Activated CD8-positive, alpha-beta memory T cell treated with anti-CD3 and anti-CD28 coated beads for 36 hours (primary cell): ENCODE data around the gene MAML3. TPM values are rescaled to one million over a fixed set of nuclear protein-coding genes. Genes with fewer than 3 reads are reported as not detected.

ENCODE experiments used
- CTCF ChIA-PET: fragments of 350-600 bp; sonication (Branson Sonifier 250); formaldehyde crosslinking; loops from one replicate; lab custom pipeline; 2021; ENCODE audit warnings: antibody characterized with exemption; lab: Charles Lee
- POLR2A ChIA-PET: fragments of 350-600 bp; sonication (Branson Sonifier 250); formaldehyde crosslinking; loops from one replicate; lab custom pipeline; 2021; ENCODE audit warnings: antibody characterized with exemption; lab: Charles Lee
- total RNA-seq, 2 experiments: library from RNA; stranded (reverse); gene quantifications; one replicate each; pipeline ENCODE4 v1.2.3, GENCODE V29; 2021

MAML3 gene
- under 1 TPM; 0.65 to 0.73 TPM for total RNA-seq

DNA sequence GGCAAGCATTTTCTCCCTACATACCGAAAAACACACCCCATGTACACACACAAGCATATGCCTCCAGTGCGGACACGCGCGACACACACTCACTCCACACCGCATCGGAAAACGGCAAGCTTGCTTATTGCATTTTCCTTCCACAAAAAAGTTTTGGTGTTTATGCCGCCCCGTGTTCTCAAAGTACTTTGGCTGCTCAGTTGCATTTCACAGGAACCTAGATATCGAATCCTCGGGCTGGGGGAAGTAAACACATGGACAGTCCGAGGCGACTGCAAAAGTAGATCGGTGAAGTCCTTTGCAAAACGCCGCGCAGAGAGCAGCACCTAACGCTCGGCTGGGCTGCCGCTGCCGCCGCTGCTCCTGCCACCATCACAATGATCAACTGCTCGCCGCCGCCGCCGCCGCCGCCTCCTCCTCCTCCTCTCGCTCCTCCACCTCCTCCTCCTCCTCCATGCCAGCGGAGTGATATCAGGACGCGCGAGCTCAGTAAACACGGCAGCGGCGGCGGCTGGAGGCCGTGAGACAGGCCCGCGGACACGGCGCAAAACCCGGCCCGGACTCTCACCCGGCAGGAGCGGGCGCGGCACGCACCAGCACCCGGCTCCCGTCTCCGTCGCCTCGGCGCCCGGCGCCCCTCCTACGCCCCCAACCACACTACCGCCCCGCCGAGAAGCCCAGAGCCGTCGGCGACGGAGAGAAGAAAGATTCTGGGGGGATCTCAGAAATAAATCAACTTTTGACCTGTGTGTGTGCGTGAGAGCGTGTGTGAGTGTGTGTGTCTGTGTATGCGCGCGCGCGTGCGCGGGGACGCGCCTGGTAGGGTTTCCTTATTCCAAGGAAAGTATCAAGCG lies at the start of gene MAML3:
MAML3 (minus strand) TSS at position 467 of the 854 bp plus-strand sequence. CDS start 857 bp downstream, outside the sequence.
- POLR2A ChIA-PET, result interaction anchor here (0.6 kb wide), 1 partner anchor 58 kb away, joined by 3 read pairs; no protein-coding TSS in a partner anchor
- CTCF ChIA-PET, result interaction anchor here (1.2 kb wide), 1 partner anchor 94 kb away, joined by 3 read pairs; no protein-coding TSS in a partner anchor

DNA sequence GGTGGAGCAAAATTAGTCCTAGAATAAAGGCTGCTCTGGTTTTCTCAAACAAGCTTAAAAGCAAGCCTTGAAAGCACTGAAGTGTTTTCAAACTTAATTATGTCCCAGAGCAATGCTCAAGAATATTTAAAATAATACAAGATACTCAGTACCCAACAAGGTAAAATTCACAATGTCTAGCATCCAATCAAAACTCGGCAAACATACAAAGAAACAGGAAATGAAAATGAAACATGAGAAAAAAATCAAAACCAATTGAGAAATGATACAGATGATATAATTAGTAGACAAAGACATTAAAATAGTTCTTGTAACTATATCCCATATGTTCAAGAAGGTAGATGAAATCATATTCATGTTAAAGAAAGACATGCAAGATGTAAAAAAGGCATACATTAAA lies 45.0 kb upstream of the MAML3 start:
- POLR2A ChIA-PET, result no interaction called here
- CTCF ChIA-PET, result no interaction called here

DNA sequence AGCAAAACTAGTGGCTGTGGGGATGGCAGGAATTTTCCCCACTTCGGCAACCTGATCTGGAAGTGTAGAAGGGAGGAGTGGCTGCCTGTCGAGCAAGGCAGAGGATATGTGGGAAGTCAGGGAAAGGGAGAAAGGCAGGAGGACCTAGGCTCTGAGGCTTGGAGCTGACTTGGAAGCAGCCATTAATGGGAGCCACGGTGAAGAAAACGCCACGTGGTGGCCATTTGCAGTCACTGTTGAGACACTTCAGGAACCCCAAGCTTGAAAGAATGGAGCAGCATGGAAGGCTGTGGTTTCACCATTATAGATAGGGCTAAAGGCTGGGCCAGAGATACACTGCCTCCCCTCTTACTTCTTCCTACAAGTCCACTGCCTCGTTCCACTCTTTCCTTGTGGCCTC lies 41.8 kb upstream of the MAML3 start:
- ChIA-PET CTCF (no interaction called here), POLR2A (no interaction called here)

DNA sequence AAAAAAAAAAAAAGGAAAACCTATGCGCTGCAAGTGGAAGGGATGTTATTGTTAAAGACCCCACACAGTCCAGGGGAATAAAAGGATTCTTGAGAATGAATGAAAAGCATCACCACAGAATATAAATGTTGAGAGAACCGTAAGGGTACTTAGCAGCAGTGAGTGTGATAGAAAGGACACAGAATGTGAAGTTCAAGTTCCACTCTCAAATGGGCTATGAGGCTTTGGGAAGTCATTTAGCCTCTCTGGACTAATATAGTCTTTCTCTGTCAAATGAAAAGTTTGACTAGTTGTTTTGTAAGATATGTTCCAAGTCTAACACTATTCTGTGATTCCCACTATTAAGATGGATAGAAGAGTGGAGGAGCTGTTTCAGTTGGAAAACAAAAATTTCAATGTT lies 35.8 kb upstream of the MAML3 start:
- ChIA-PET CTCF (no interaction called here), POLR2A (no interaction called here)

DNA sequence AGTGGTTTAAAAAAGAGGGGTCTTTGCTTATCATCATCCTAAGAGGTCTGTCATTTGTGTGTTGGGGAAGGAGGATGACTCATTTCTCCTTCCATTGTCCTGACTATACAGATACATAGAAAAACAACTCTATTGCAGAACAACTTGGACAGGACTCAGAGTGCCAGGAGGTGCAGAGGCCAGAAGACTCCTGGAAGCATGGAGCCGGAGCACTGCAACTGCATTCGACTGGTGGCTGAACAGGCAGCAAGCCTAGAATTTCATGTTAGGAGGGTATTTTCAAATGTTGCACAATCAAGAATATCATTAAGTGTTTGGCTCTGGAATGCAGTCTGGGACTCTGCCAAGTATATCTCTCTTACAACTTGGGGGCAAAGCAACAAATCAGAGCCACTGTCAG lies 35.0 kb upstream of the MAML3 start:
- ChIA-PET CTCF (no interaction called here), POLR2A (no interaction called here)

DNA sequence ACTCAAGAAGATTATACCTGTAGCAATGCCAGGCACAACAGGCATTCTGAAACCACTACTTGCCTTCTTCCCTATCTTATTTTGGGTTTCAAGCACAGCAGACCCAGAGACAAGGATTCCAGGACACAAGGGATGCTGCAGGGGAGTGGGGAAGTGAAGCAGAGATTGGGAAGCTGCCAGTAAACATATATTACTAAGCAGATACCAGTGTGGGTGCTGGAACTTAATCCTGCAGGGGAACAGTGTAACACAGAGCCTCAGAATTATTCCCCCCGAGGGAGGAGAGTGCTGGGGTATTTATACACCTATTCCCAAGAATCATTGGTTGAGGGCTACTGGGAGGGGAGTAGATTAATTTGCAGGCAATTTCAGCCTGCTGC lies 33.3 kb upstream of the MAML3 start:
- ChIA-PET POLR2A (no interaction called here), CTCF (no interaction called here)

DNA sequence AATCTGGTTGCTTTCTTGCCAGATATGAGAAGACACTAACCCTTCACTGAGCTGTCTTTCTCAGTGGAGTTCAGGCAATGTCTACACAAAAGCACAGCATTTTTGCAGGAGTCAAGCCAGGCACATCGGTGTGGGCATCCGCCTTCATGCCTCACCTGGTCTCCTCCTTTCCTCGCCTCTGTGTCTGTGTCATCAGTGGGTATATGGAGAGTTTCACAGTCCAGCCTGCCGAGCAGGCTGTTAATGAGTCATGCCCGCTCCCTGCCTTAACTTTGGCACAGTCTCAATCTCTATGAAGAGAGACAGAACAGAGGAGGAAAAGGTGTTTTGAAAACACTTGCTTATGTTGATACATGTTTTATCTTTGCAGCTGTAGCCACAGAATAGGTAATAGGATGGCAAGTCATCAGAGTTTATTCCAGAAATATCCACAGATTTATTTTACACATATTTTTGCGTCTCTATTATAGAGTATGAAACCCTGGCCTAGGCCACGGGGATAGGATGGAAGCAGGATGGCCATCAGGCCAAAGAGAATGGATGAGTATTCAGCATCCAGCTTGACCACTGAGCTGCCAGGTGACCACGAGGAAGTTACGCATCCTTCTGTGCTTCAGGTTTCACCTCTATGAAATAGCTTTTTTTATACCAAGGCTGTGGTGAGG lies 32.8 kb upstream of the MAML3 start:
- CTCF ChIA-PET, result no interaction called here
- POLR2A ChIA-PET, result no interaction called here

DNA sequence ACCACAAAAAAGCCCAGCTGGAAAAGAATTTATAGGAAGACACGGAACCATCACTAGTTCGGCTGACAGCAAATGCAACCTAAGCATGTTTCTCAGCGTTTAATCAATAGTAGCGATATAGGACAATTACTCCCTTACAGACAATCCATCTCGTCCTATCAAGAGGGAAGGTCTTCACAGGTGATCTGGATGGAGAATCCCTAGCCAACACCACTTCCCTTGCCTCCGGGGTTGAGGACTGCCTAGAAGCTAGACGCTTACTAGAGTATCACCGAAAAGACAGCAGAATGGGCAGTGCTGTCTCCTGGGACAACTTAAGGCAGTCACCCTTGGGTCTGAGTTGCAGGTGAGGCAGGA lies 32.1 kb upstream of the MAML3 start:
- ChIA-PET CTCF (no interaction called here), POLR2A (no interaction called here)

DNA sequence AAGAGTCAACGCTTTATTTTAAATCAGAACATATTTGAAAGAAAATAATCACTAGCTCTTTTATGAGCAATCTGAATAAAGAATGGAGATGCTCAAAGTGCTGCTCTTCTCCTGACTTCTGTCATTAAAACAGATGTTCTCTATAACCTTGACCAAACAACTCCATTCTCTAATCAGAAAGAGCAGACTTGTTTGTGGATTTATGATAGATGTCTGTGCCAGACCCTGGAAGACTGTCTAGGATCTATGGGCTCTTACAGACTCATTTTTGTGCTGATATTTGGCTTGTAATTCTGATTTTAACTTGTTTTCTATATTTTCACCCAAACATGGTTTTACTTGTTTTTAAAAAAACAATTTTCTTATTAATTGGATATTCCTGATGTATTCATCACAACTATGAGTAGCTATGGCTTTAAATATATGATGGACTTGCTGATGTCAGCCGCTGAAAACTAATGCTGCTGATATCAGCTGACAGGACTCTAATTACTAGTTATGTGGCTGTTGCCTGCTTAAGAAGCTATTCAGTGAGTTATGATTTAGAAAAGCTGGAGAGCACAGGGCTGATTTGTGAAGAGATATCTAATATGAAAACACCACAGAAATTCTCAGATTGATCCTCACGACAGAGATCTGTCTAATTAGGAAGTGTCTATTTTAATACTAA lies 31.6 kb upstream of the MAML3 start:
- POLR2A ChIA-PET, result no interaction called here
- CTCF ChIA-PET, result no interaction called here

DNA sequence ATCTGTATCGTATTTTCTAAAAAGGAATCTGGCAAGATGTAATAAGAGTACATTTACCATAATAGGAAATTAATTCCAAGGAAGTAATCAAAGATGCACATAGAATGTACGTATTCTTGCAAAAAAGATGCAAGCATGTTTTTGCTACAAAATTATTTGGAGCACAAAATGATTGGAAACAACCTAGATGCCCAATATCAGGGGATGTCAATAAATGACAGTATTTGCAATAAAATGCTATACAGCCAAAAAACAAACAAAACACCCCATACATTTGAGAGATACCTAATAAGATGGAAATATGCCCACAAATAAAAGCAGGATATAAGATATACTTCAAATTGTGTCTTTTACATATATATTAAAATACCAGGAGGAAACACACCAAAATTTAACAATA lies 29.3 kb upstream of the MAML3 start:
- ChIA-PET POLR2A (interaction anchor here (0.7 kb wide), 1 partner anchor 309 kb away, joined by 3 read pairs; no protein-coding TSS in a partner anchor), CTCF (no interaction called here)

DNA sequence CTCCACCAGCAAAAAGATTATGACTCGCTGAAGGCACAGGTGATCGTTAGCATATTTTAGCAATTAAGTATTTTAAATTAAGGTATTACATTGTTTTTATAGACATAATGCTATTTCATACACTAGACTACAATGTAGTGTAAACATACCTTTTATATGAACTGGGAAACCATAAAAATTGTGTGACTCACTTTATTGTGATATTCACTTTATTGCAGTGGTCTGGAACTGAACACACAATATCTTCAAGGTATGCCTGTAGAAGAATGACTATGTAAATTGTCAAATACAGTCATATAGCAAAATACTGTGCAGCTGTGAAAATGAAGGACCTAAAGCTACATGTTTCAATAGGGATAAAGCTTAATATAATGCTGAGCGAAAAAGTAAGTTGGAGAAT lies 26.6 kb upstream of the MAML3 start:
- POLR2A ChIA-PET, result no interaction called here
- CTCF ChIA-PET, result no interaction called here

DNA sequence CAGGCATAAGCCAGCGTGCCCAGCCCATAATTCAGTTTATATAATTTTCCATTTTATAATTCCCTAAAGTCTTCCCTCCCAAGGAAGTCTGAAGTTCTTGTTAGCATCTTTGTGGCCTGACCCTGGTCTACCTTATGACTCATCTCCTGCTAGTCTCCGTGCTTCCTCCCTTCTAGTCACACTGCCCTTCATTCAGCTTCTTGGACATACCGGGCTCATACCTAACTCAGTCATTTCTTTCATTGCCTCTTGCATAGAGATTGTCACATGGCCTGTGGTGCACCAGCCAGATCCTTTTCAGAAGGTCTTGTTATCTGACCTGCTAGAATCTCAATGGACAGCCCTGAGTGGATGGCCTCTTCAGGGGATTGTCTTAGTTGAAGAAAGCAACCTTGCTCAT lies 22.8 kb upstream of the MAML3 start:
- ChIA-PET CTCF (no interaction called here), POLR2A (no interaction called here)

DNA sequence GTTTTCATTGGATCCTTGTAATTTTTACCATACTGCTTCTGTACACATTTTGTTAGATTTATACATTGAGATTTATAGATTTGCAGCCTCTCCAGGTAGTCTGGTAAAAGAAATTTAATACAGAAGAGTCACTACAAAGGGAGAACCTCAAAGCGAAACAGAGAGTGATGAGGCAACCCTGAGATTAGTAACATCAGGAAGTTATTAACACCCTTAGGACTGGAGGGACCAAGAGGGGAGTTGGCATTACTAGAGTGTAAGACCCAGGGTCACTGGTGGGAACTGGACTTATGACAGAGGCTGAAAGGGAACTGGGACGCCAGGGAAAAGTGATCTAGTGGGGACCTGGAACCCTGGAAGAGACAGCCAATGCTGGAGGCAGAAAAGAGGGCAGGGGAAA lies 20.6 kb upstream of the MAML3 start:
- ChIA-PET POLR2A (no interaction called here), CTCF (no interaction called here)

DNA sequence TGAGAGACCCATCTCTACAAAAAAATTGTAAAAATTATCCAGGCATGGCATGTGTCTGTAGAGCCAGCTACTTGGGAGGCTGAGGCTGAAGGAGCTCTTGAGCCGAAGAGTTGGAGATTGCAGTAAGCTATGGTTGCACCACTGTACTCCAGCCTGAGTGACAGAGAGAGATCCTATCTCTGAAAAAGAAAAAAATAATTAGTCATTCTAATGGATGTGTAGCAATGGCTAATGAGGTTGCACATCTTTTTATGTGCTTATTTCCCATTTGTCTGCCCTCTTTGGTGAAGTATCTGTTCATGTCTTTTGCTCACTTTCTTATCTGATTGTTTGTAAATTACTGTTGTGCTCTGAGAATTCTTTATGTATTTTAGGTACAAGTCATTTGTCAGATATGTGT lies 19.0 kb upstream of the MAML3 start:
- POLR2A ChIA-PET, result no interaction called here
- CTCF ChIA-PET, result no interaction called here

DNA sequence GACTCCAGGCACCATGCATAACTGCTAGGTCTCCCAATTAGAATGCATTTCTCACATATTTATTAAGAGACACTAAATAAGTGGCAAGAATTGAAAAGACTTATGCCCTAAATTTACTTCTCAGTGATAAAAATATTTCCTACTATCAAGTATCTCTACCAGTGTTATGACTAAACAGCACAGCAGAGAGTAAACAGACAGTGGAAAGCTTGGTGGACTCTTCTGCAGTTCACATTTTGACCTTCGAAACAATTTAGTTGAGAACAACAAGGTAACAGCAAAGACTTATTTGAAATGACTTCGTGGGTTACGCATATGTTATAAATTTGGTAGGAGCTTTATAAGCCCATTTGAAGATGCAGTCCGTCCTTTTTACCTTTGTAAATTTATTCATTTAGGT lies 16.3 kb upstream of the MAML3 start:
- CTCF ChIA-PET, result no interaction called here
- POLR2A ChIA-PET, result no interaction called here

DNA sequence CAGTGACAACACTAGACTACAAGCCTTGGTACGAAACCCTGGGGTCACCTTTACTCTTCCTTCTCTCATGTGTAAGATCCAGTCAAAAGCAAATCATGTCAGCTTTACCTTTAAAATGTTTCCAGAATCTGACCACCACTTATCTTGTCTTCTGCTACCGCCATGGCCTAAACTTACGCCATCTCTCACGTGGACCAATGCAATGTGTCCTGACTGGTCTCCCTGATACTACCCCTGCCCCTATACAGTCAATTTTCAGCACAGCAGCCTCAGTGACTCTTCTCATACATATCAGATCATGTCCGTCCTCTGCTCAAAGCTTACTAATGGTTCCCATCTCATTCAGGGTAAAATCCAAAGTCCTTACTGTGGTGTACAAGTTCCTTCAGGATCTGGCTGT lies 15.0 kb upstream of the MAML3 start:
- ChIA-PET POLR2A (no interaction called here), CTCF (no interaction called here)

DNA sequence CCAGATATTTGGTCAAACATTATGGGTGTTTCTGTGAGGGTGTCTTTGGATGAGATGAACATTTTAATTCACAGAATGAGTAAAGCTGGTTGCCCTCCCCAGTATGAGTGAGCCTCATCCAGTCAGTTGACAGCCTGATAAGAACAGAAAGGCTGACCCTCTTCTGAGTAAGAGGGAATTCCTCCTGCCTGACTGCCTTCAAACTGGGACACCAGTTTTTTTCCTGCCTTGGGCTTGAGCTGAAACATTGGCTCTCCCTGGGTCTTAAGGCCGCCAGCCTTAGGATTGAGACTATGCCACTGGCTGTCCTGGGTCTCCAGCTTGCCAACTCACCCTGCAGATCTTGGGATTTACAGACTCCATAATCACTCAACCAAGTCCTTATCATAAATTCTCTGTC lies 14.5 kb upstream of the MAML3 start:
- ChIA-PET CTCF (no interaction called here), POLR2A (no interaction called here)

DNA sequence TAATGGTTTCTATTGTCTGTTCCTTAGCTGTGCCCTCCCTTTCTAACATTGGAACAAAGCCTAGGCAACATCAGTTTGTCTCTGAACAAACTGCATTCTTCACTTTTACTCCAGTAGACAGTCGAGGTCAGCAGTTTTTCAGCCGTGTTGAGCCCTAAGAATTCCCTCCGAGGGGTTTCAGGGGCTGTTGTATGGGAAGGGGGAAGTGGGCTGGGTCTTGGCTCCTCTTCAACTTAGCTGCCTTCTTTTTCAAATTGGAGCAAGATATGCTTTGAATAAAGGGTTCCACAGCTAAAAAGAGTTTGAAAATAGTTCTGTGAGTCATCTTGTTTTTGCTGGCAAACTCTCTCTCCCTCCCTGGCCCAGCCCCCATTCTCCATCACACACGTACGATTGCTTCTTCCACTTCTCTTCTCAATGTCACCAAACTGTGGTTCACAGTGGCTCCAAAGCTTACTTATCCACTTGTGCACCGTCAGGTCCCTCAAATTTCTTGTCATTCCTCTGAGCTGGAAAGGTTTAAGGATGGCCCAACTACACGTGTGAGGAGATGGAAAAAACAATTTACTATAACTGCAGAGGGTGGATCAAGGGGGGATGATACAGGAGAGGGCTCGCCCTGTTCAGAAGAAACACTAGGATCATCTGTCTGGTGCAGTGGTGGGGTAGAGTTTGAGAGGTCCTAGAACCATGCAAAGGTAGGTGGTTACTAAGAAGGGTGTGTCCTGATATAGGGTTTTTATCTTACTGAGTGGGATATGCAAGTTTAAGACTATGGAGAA lies 9.2 kb upstream of the MAML3 start:
- CTCF ChIA-PET, result interaction anchor here (0.5 kb wide), 1 partner anchor 299 kb away, joined by 3 read pairs; no protein-coding TSS in a partner anchor
- POLR2A ChIA-PET, result no interaction called here

DNA sequence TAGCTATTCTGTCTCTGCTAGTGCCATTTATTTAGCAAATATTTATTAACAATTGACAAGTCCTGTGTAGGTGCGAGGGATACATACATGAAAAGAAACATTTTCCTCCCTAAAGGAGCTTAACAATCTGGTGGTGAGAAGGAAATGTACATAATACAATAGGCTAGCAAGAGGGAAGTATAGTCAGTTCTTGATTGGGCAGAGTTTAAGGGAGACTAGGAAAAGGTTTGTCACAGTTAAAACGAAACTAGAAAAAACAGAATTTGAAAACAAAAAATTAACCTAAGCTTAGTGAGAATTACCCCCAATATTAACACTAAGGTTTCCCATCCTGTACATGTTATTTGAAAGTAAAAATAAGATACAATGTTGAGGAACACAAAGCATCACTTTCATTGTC lies 8.6 kb upstream of the MAML3 start:
- ChIA-PET CTCF (no interaction called here), POLR2A (no interaction called here)
